DND-41 (cell line): ENCODE results near the gene AUH.

ENCODE experiments used
- ATAC-seq: fragments of 200-7000 bp; cut with Tn5 transposase; 3 replicates; pipeline ENCODE4 v1.9.1; 2021; ENCODE audit warnings: low read depth; ENCODE audit not compliant: insufficient read depth
- DNase-seq: peaks from one replicate; pipeline ENCODE4 v3.0.0-alpha.2; 2020
- H2AFZ ChIP-seq: 2 replicates; pipeline ENCODE4 v1.6.0; 2012; ENCODE audit warnings: low read depth, low read length
- H3K27ac ChIP-seq: 2 replicates; pipeline ENCODE4 v1.5.1; 2012; ENCODE audit warnings: low read length, inconsistent platforms
- H3K27me3 ChIP-seq: fragments of 200-600 bp; sonication (generic); 2 replicates; pipeline ENCODE4 v1.6.0; 2012; ENCODE audit warnings: low read length, mild to moderate bottlenecking, inconsistent platforms; ENCODE audit not compliant: insufficient read depth, poor library complexity
- H3K36me3 ChIP-seq: 2 replicates; pipeline ENCODE4 v1.5.1; 2012; ENCODE audit warnings: low read length, inconsistent platforms; ENCODE audit not compliant: insufficient read depth
- H3K4me1 ChIP-seq: 2 replicates; pipeline ENCODE4 v1.5.1; 2012; ENCODE audit warnings: mild to moderate bottlenecking, low read length; ENCODE audit not compliant: insufficient read depth
- H3K4me2 ChIP-seq: 2 replicates; pipeline ENCODE4 v1.6.0; 2012; ENCODE audit warnings: mild to moderate bottlenecking, moderate library complexity, low read length, inconsistent platforms; ENCODE audit not compliant: insufficient read depth
- H3K4me3 ChIP-seq, 2 experiments: fragments of 200-600 bp in 1 of 2; shearing (Covaris generic) in 1 of 2; 2 replicates each; pipeline ENCODE4 v1.5.1; 2012 to 2016; ENCODE audit warnings: inconsistent platforms in 2 of 2, low read length in 2 of 2, mild to moderate bottlenecking in 2 of 2, low read depth in 1 of 2, moderate library complexity in 1 of 2
- H3K79me2 ChIP-seq: 2 replicates; pipeline ENCODE4 v1.6.0; 2012; ENCODE audit warnings: low read length, inconsistent platforms; ENCODE audit not compliant: insufficient read depth
- H3K9ac ChIP-seq: 2 replicates; pipeline ENCODE4 v1.6.0; 2012; ENCODE audit warnings: low read depth, mild to moderate bottlenecking, inconsistent platforms, low read length, moderate library complexity
- H3K9me3 ChIP-seq: 2 replicates; pipeline ENCODE4 v1.5.1; 2012; ENCODE audit warnings: low read length, moderate library complexity, mild to moderate bottlenecking, inconsistent platforms; ENCODE audit not compliant: insufficient read depth, severe bottlenecking
- H4K20me1 ChIP-seq: 2 replicates; pipeline ENCODE4 v1.6.0; 2012; ENCODE audit warnings: low read length; ENCODE audit not compliant: insufficient read depth
- EZH2 ChIP-seq: IDR thresholded peaks from 3 replicates; pipeline ENCODE4 v1.6.1; 2012; ENCODE audit warnings: borderline replicate concordance, low read depth, mild to moderate bottlenecking, moderate library complexity, low read length, inconsistent platforms; ENCODE audit not compliant: severe bottlenecking
- TF ChIP-seq, protein P1 (sequence below): IDR thresholded peaks from 2 replicates; pipeline ENCODE4 v1.5.1; 2012; ENCODE audit warnings: borderline replicate concordance, low read length, moderate library complexity, mild to moderate bottlenecking; ENCODE audit not compliant: poor library complexity, severe bottlenecking; ENCODE audit errors: extremely low read depth

The AUH gene

DNA sequence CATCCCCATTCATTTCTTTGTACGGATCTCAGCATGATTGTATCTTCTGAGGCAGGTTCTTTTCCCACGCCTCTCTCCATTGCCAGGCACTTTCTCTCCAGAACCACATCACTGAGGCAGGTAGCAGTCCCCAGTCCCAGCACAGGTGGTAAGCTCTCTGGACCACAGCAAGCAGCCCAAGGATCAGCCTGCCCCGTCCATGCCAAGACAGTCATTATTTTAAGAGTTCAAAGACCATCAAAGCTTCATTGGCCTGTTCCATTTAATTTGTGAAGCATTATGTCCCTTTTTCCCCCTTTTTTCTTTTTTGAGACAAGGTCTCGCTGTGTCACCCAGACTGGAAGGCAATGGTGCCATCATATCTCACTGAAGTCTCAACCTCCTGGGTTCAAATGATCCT is 171.7 kb downstream of the AUH start:
- DNase-seq (no peak), ATAC-seq (no peak)
- no peak overlapping the region for H3K27ac ChIP-seq
- H3K4me3 ChIP-seq: no peak overlapping the region
- H3K79me2 ChIP-seq: no peaks in the 10 kb centered on the region
- H2AFZ ChIP-seq: no peak overlapping the region
- H3K4me1 ChIP-seq: peaks cover 32% of the 10 kb centered on the region
- no peak overlapping the region for H3K9ac ChIP-seq
- no peaks in the 10 kb centered on the region for H3K27me3 ChIP-seq
- H4K20me1 ChIP-seq: no peaks in the 10 kb centered on the region
- TF ChIP-seq, protein P1, sequence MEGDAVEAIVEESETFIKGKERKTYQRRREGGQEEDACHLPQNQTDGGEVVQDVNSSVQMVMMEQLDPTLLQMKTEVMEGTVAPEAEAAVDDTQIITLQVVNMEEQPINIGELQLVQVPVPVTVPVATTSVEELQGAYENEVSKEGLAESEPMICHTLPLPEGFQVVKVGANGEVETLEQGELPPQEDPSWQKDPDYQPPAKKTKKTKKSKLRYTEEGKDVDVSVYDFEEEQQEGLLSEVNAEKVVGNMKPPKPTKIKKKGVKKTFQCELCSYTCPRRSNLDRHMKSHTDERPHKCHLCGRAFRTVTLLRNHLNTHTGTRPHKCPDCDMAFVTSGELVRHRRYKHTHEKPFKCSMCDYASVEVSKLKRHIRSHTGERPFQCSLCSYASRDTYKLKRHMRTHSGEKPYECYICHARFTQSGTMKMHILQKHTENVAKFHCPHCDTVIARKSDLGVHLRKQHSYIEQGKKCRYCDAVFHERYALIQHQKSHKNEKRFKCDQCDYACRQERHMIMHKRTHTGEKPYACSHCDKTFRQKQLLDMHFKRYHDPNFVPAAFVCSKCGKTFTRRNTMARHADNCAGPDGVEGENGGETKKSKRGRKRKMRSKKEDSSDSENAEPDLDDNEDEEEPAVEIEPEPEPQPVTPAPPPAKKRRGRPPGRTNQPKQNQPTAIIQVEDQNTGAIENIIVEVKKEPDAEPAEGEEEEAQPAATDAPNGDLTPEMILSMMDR: no peak
- TF ChIP-seq EZH2: no peak
- no peaks in the 10 kb centered on the region for H3K36me3 ChIP-seq
- no peaks in the 10 kb centered on the region for H3K9me3 ChIP-seq
- no peak overlapping the region for H3K4me2 ChIP-seq

DNA sequence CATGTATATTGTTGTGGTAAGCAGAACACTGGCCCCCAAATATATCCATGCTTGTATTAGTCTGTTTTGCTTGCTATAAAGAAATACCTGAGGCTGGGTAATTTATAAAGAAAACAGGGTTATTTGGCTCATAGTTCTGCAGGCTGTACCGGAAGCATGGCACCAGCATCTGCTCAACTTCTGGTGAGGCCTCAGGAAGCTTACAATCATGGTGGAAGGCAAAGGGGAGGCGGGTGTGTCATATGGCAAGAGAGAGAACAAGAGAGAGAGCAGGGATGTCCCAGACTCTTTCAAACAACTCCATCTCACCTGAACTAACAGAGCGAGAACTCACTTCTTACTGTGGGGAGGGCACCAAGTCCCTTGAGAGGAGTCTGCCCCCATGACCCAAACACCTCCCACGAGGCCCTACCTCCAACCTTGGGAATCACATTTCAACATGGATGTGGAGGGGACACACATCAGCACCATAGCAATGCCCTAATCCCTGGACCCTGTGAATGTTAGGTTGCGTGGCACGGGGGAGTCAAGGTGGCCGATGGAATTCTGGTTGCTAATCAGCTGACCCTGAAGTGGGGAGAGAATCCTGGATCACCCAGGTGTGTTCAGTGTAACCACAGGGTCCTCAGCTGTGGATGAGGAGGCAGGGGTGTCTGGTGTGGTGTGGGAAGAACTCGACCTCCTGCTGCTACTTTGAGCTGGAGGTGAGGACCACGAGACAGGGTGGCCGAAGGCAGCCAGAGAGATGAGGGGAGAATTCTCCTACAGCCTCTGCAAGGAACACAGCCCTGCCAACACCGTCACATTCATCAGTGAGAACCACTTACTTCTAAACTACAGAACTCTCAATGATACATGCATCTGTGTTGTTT is 172.8 kb downstream of the AUH start:
- no peak for DNase-seq
- no peak for TF ChIP-seq EZH2
- TF ChIP-seq, protein P1: no peak
- no peaks in the 10 kb centered on the region for H3K9me3 ChIP-seq
- ATAC-seq: no peak
- H3K27ac ChIP-seq: no peak overlapping the region
- no peak overlapping the region for H3K4me2 ChIP-seq
- H3K4me3 ChIP-seq: no peak overlapping the region
- no peaks in the 10 kb centered on the region for H3K27me3 ChIP-seq
- no peaks in the 10 kb centered on the region for H3K79me2 ChIP-seq
- H4K20me1 ChIP-seq: no peaks in the 10 kb centered on the region
- no peak overlapping the region for H3K9ac ChIP-seq
- H3K36me3 ChIP-seq: no peaks in the 10 kb centered on the region
- H3K4me1 ChIP-seq: peaks cover 22% of the 10 kb centered on the region
- H2AFZ ChIP-seq: no peak overlapping the region

DNA sequence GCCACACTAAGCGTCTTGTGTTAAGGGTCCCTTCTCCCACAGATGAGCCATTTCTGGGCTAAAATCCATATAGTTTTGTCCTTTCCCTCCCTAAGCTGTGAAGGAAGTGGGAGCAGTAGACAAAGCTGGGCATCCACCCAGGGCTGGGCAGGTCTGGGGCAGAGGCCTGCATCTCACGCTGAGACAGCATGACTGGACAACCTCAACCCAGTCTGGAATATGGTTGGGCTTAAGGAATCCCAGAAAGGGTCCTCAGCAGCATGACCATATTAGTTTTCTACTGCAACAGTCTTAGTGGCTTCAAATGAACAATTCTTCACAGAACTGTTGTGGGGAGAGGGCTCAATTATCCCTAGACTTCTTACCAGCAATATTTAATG is 173.8 kb downstream of the AUH start:
- no peaks in the 10 kb centered on the region for H3K9me3 ChIP-seq
- no peak overlapping the region for H2AFZ ChIP-seq
- peaks cover 12% of the 10 kb centered on the region for H3K4me1 ChIP-seq
- no peak overlapping the region for H3K4me3 ChIP-seq
- no peak overlapping the region for H3K4me2 ChIP-seq
- H4K20me1 ChIP-seq: no peaks in the 10 kb centered on the region
- ATAC-seq (no peak), DNase-seq (no peak)
- H3K36me3 ChIP-seq: no peaks in the 10 kb centered on the region
- no peaks in the 10 kb centered on the region for H3K27me3 ChIP-seq
- H3K79me2 ChIP-seq: no peaks in the 10 kb centered on the region
- H3K9ac ChIP-seq: no peak overlapping the region
- TF ChIP-seq EZH2: no peak
- TF ChIP-seq, protein P1: no peak
- no peak overlapping the region for H3K27ac ChIP-seq
